Uterus (tissue), 4 donors: ENCODE measurements around the gene TGFBI. TPM values are rescaled to one million over a fixed set of nuclear protein-coding genes. Genes with fewer than 3 reads are reported as not detected.

Source experiments
- DNase-seq, 2 donors: peaks; one replicate each; pipeline ENCODE4 v3.0.0-alpha.2; 2019 to 2020
- H3K27ac ChIP-seq, 2 donors: fragments of 200-600 bp; sonication (generic); 1 replicate in 1 of 2; 2 replicates in 1 of 2; pipeline ENCODE4 v1.5.1; 2016 to 2018
- H3K27me3 ChIP-seq, 2 donors: fragments of 200-600 bp; sonication (generic); one replicate each; pipeline ENCODE4 v1.5.1; 2018 to 2019; ENCODE audit warnings: control low read depth in 1 of 2
- H3K36me3 ChIP-seq, 2 donors: fragments of 200-600 bp; sonication (generic); one replicate each; pipeline ENCODE4 v1.5.1; 2019; ENCODE audit warnings: control low read depth in 1 of 2
- H3K4me1 ChIP-seq, 2 donors: fragments of 200-600 bp; sonication (generic); one replicate each; pipeline ENCODE4 v1.5.1; 2018 to 2019; ENCODE audit warnings: control low read depth in 1 of 2
- H3K4me3 ChIP-seq, 2 donors: fragments of 200-600 bp; sonication (generic); 1 replicate in 1 of 2; 2 replicates in 1 of 2; pipeline ENCODE4 v1.5.1; 2018 to 2019; ENCODE audit warnings: mild to moderate bottlenecking in 1 of 2
- H3K9me3 ChIP-seq, 2 donors: fragments of 200-600 bp; sonication (generic); one replicate each; pipeline ENCODE4 v1.5.1; 2019; ENCODE audit warnings: control low read depth in 1 of 2
- POLR2A ChIP-seq, 2 donors: fragments of 450-650 bp; IDR thresholded peaks; one replicate each; pipeline ENCODE4 v1.6.1; 2016; ENCODE audit warnings: antibody characterized with exemption in 2 of 2, mild to moderate bottlenecking in 1 of 2, moderate library complexity in 1 of 2
- intact Hi-C: fragments of 100-400 bp; cut with DNase I; formaldehyde crosslinking; loops from one replicate; pipeline ENCODE4 v1.15.1; 2023; ENCODE audit warnings: low total_unique reads
- total RNA-seq, 4 donors: library from RNA; depleted of rRNA in 3 of 4; stranded (reverse); fragments of >200 nt in 3 of 4; gene quantifications; one replicate each; pipeline versions ENCODE4 v1.1.0 to v1.2.4, GENCODE V29; 2014 to 2023
- TF ChIP-seq, protein P1 (sequence below), 4 experiments: fragments of 200-600 bp in 2 of 4; fragments of 450-650 bp in 2 of 4; sonication (generic) in 2 of 4; IDR thresholded peaks; one replicate each; pipeline ENCODE4 v1.5.1; 2016 to 2019; ENCODE audit warnings: antibody characterized with exemption in 4 of 4, mild to moderate bottlenecking in 2 of 4, moderate library complexity in 1 of 4
- donor health status: DM: yes; HTN: yes; CAD: no.

TGFBI gene
- total RNA-seq, 4 donors from 2014 or later, result 27.9 to 293 (median 38.7) TPM

- Histone ChIP-seq H3K9me3 (no peaks in the 10 kb centered on the region), H3K4me3 (no peak overlapping the region), H3K27me3 (no peaks in the 10 kb centered on the region), H3K4me1 (peaks cover 0 to 7% of the 10 kb centered on the region in 2 donors), H3K27ac (no peak overlapping the region), H3K36me3 (no peaks in the 10 kb centered on the region)
- no peak for TF ChIP-seq POLR2A (IDR thresholded peaks at IDR 0.05)
- TF ChIP-seq, protein P1, sequence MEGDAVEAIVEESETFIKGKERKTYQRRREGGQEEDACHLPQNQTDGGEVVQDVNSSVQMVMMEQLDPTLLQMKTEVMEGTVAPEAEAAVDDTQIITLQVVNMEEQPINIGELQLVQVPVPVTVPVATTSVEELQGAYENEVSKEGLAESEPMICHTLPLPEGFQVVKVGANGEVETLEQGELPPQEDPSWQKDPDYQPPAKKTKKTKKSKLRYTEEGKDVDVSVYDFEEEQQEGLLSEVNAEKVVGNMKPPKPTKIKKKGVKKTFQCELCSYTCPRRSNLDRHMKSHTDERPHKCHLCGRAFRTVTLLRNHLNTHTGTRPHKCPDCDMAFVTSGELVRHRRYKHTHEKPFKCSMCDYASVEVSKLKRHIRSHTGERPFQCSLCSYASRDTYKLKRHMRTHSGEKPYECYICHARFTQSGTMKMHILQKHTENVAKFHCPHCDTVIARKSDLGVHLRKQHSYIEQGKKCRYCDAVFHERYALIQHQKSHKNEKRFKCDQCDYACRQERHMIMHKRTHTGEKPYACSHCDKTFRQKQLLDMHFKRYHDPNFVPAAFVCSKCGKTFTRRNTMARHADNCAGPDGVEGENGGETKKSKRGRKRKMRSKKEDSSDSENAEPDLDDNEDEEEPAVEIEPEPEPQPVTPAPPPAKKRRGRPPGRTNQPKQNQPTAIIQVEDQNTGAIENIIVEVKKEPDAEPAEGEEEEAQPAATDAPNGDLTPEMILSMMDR (IDR thresholded peaks at IDR 0.05), result no peak
- intact Hi-C loops, result no loop called here
- peak in 1 of 2 donors; percentile 27 for DNase-seq
Observed at GRCh38 chr5:136054142-136055019, 25.6 kb downstream of the TGFBI start.

DNA sequence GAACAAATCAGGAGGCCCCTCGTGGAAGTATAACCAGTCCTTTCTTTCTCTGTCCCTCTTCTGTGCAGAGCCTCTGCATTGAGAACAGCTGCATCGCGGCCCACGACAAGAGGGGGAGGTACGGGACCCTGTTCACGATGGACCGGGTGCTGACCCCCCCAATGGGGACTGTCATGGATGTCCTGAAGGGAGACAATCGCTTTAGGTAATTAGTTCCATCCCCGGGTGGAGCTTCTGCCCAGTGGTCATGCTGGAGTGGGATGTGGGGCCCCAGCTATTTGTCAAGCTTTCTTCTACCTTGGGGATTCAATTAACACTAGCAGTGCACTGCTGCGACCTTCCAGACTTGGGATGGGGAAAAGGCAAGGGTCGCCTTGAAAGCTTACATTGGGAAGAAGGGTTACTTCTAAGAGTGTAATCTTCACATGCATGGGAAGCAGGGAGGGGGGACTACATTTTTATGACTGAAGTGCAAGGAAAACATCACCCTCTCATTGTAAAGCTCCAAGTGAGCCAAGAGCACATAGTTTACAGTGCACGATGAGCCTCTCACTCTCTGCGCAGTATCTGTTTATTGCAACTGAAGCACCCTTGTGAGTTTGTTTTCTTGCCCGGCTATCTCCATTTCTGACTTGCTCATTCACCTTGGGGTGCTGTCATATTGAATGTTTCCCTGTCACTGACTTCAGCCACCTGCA, 27.0 kb downstream of the TGFBI start:
- TF ChIP-seq POLR2A (IDR thresholded peaks at IDR 0.05), result no peak
- H3K27ac ChIP-seq, result peak overlapping the region in 1 of 2 donors; percentile 6
- no peak for DNase-seq
- H3K4me1 ChIP-seq, result peaks cover 0 to 7% of the 10 kb centered on the region in 2 donors
- H3K36me3 ChIP-seq, result no peaks in the 10 kb centered on the region
- intact Hi-C loops, result no loop called here
- H3K9me3 ChIP-seq, result no peaks in the 10 kb centered on the region
- no peaks in the 10 kb centered on the region for H3K27me3 ChIP-seq
- no peak overlapping the region for H3K4me3 ChIP-seq

- no peaks in the 10 kb centered on the region for H3K27me3 ChIP-seq
- peak overlapping the region in 1 of 2 donors; percentile 6 for H3K27ac ChIP-seq
- TF ChIP-seq, protein P1 (IDR thresholded peaks at IDR 0.05), result no peak
- TF ChIP-seq POLR2A (IDR thresholded peaks at IDR 0.05), result no peak
- no peak overlapping the region for H3K4me3 ChIP-seq
- peaks cover 0 to 7% of the 10 kb centered on the region in 2 donors for H3K4me1 ChIP-seq
- no peak for DNase-seq
- intact Hi-C loops, result no loop called here
- H3K9me3 ChIP-seq, result no peaks in the 10 kb centered on the region
- no peaks in the 10 kb centered on the region for H3K36me3 ChIP-seq
Observed at GRCh38 chr5:136056336-136056735, 27.5 kb downstream of the TGFBI start.

DNA sequence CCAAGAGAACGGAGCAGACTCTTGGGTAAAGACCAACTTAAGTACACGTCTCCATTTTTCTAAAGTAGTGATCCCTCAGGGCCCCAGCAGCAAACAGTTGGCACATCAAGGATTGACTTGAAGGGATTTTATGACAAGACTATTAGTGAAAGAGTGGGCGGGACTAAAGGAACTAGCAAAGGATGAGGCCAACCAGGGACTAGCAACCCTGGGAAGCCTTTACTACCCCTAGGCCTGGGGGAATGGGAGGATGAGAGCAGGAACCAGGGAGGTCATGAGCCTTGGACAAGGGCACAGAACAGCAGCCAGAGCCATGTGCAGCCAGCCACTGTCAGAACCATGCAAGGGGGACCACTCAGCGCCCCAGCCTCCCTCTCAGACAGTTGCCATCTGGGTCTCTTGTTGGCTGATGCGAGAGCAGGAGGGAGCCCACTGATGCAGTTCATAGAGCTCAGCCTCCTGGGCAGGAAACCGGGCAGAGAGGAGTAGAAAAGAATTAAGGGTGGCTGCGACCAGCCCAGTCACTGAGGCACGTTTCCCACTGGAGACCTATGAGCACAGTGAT, 28.1 kb downstream of the TGFBI start:
- TF ChIP-seq, protein P1 (IDR thresholded peaks at IDR 0.05), result no peak
- no peak for TF ChIP-seq POLR2A (IDR thresholded peaks at IDR 0.05)
- H3K27me3 ChIP-seq, result no peaks in the 10 kb centered on the region
- no peaks in the 10 kb centered on the region for H3K36me3 ChIP-seq
- intact Hi-C loops, result no loop called here
- H3K4me3 ChIP-seq, result no peak overlapping the region
- H3K4me1 ChIP-seq, result peaks cover 0 to 7% of the 10 kb centered on the region in 2 donors
- peak overlapping the region; percentile 77 to 84 for H3K27ac ChIP-seq
- DNase-seq, result no peak
- no peaks in the 10 kb centered on the region for H3K9me3 ChIP-seq

- Histone ChIP-seq H3K4me3 (no peak overlapping the region), H3K4me1 (peaks cover 0 to 7% of the 10 kb centered on the region in 2 donors), H3K36me3 (no peaks in the 10 kb centered on the region), H3K9me3 (no peaks in the 10 kb centered on the region), H3K27ac (peak overlapping the region; percentile 77 to 84), H3K27me3 (no peaks in the 10 kb centered on the region)
- DNase-seq, result no peak
- intact Hi-C loops, result no loop called here
- TF ChIP-seq, protein P1 (IDR thresholded peaks at IDR 0.05), result no peak
- TF ChIP-seq POLR2A (IDR thresholded peaks at IDR 0.05), result no peak
Observed at GRCh38 chr5:136057401-136058038, 28.7 kb downstream of the TGFBI start.
